A673 (cell line): ENCODE results near the gene CIT.

ENCODE experiments used
- CTCF ChIP-seq: fragments of 300-800, 200-600 bp; sonication (generic); conservative IDR thresholded peaks from 2 replicates; pipeline ENCODE4 v1.5.1; 2017; ENCODE audit warnings: low read depth, mild to moderate bottlenecking, antibody characterized with exemption, low read length, moderate library complexity, mixed read lengths
- EZH2 ChIP-seq: fragments of 200-600 bp; sonication (generic); IDR thresholded peaks from 2 replicates; pipeline ENCODE4 v1.6.1; 2017; ENCODE audit warnings: borderline replicate concordance, low read depth, mild to moderate bottlenecking, mixed read lengths, antibody characterized with exemption, low read length; ENCODE audit not compliant: poor library complexity, severe bottlenecking

GRCh38 chr12:119915894-119916510, 38.9 kb upstream of the CIT start:
- no peak for TF ChIP-seq CTCF
- no peak for TF ChIP-seq EZH2
